ENCODE measurements around the gene CRAMP1. TPM values are rescaled to one million over a fixed set of nuclear protein-coding genes. Genes with fewer than 3 reads are reported as not detected.

The CRAMP1 gene
- total RNA-seq, 2 donors from 2014 or later = 12.0 to 20.6 TPM

DNA sequence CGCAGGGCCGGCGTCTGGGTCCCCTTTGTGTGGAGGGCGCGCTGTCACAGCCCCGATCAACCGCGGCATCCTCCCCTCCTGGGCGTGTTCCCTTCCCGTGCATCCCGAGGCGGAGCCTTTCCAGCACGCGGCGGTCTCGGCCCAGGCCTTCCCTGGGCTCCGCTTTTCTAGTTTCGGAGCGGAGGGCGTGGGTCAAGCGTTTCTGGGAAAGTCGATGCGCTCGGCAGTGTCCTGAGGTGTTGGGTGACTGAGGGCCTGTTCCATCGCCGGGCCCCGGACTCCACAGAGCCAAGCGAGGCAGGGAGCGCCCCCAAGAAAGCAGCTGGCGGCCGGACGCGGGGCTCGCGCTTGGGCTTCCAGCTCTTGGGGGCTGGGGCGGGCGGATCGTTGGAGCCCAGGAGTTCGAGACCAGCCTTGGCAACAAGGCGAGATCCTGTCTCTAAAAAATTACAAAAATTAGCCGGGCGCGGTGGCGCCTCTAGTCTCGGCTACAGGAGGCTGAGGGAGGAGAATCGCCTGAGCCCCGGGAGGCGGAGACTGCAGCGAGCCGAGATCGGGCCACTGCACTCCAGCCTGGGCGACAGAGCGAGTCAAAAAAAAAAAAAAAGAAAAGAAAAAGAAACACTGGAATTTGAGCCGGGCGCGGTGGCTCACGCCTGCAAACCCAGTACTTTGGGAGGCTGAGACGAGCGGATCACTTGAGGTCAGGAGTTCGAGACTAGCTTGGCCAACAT, 1.1 kb upstream of the CRAMP1 start:
- H3K27ac Mint-ChIP-seq = peak overlapping the region; percentile 96
- peaks cover 17% of the 10 kb centered on the region for H3K4me1 Mint-ChIP-seq
- no peaks in the 10 kb centered on the region for H3K9me3 Mint-ChIP-seq
- ATAC-seq (replicated peaks) = no peak
- peaks cover 26% of the 10 kb centered on the region for H3K36me3 Mint-ChIP-seq (ENCODE audit: low read depth)
- no peaks in the 10 kb centered on the region for H3K27me3 Mint-ChIP-seq
- H3K4me3 Mint-ChIP-seq = peak overlapping the region; percentile 92

DNA sequence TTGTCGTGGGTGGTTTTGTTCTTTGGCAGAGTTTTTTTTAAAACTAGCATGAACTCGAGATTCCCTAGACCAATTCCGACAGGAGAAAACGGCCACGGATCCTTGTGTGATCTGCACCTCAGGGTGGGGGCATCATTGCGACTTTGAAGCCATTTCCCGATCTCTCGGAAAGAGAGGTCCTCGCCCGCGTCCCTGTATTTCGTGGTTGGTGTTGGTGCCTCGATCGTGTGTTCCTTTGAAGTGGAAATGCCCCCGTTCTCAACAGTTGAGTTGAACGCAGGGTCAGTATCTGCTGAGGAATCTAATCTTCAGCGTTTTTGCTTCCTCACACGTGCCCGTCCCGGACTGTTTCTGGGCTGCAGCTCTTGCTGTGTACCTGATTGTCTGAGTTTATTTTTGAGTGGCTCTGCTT, 1.1 kb downstream of the CRAMP1 start:
- H3K27ac Mint-ChIP-seq = peak overlapping the region; percentile 84
- no peaks in the 10 kb centered on the region for H3K9me3 Mint-ChIP-seq
- ATAC-seq (replicated peaks) = no peak
- no peaks in the 10 kb centered on the region for H3K27me3 Mint-ChIP-seq
- H3K4me1 Mint-ChIP-seq = peaks cover 17% of the 10 kb centered on the region
- peak overlapping the region; percentile 88 for H3K4me3 Mint-ChIP-seq
- H3K36me3 Mint-ChIP-seq (ENCODE audit: low read depth) = peaks cover 37% of the 10 kb centered on the region

DNA sequence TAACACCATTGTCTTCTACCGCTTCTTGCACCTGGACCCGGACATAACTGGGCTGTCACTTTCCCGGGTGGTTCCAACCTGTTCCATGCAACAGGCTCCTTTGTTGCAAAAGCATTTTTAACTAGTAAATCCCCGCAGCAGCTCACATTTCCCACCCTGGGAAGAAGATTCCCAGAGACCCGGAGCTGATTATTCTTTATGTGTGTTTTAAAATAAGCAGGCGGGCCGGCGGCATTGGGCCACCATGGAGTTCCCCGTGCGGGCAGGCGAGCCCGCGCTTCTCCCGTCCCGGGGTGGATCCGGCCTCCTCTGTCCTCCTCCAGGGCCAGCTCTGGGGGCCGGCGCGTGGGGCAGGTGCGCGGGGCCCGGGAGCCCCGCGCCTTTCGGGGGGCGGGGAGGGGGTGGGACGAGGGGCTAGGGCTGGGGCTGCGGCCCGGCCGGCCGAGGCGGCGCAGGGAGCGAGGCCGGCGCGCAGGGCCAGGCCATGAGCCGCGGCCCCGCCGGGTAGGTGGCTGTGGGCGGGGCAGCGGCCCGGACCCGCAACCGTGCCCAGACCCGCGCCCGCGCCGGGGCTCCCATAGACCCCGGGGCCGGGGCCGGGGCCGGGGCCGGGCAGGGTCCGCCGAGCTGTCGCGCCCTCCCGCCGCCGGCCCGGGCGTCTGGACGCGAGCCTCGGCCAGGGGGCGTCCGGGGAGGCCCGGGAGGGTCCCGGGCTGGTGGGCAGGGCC, 1.7 kb downstream of the CRAMP1 start:
- Mint-ChIP-seq H3K36me3 (ENCODE audit: low read depth) (peaks cover 44% of the 10 kb centered on the region), H3K4me3 (peak overlapping the region; percentile 88), H3K9me3 (no peaks in the 10 kb centered on the region), H3K27ac (peak overlapping the region; percentile 84), H3K4me1 (peaks cover 19% of the 10 kb centered on the region), H3K27me3 (no peaks in the 10 kb centered on the region)
- no peak for ATAC-seq (replicated peaks)

DNA sequence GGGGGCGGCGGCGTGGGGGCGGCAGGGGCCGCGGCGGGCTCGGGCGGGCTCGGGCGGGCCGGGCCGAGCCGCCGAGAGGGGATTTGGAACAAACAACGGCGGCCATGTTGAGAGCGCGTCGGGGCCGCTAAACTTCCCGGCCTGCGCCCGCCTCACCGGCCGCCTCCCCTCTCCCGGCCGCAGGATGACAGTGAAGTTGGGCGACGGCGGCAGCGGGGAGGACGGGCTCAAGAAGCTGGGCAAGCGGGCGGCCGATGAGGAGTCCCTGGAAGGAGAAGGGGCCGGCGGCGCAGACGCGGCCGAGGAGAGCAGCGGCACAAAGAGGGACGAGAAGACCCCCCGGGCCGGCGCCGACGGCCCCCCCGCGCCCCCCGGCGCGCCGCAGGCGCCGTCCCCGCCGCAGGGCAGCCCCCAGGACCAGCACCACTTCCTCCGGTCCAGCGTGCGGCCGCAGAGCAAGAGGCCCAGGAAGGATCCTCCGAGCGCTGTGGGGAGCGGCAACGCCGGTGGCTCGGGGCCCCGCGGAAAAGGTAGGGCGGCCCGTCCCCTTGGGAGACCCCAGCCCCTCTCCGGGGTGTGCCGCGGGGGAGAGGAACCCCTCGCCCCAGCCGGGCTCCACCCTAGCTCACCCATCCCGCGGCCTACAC, 2.4 kb downstream of the CRAMP1 start:
- Mint-ChIP-seq H3K36me3 (ENCODE audit: low read depth) (peaks cover 51% of the 10 kb centered on the region), H3K4me3 (peak overlapping the region; percentile 68), H3K9me3 (no peaks in the 10 kb centered on the region), H3K27me3 (no peaks in the 10 kb centered on the region), H3K27ac (no peak overlapping the region), H3K4me1 (peaks cover 21% of the 10 kb centered on the region)
- no peak for ATAC-seq (replicated peaks)

DNA sequence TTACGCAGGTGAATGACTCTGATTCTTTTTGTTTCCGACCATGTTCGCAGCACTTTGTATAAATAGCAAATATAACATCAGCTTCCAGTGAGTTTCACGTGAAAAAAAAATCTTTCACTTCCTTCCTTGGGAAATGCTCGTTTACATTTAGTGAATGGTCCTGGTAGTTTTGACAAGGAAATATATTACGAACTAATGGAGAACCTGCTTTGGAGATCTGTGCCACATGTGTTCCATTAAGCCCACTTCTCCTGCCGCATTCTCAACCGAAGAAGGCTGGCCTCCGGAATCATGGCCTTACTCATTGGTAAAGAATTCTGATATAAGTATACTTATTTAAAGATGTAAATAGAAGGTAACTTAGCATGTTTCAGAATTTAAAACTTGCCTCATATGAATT, 3.6 kb downstream of the CRAMP1 start:
- no peak overlapping the region for H3K27ac Mint-ChIP-seq
- H3K36me3 Mint-ChIP-seq (ENCODE audit: low read depth) = peaks cover 63% of the 10 kb centered on the region
- H3K4me1 Mint-ChIP-seq = peaks cover 31% of the 10 kb centered on the region

DNA sequence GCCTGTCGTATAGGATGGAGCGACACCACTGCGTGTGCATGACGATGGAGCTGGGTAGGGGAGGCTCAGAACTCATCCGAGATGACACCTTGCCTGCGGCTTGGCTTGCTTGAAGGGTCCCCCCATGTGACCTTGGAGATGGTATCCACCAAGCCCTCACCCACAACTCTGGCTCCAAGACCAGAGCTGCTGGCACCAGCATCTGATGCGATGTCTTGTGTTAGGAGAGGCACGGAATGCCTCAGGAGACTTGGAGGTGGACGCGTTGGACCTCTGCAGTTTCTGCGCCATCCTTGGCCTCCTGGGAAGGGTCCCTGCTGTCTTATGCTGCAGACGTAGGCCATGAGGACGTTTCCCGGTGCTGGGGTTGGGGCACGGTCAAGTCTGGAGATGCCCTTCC, 7.8 kb downstream of the CRAMP1 start:
- Mint-ChIP-seq H3K4me3 (peak overlapping the region; percentile 11), H3K36me3 (ENCODE audit: low read depth) (peaks cover 75% of the 10 kb centered on the region), H3K9me3 (no peaks in the 10 kb centered on the region), H3K4me1 (peaks cover 35% of the 10 kb centered on the region), H3K27me3 (no peaks in the 10 kb centered on the region), H3K27ac (peak overlapping the region; percentile 77)
- no peak for ATAC-seq (replicated peaks)

More for the DNA sequence above, 3.6 kb downstream of the CRAMP1 start:
- Mint-ChIP-seq H3K27me3 (no peaks in the 10 kb centered on the region), H3K4me3 (peak overlapping the region; percentile 68), H3K9me3 (no peaks in the 10 kb centered on the region)
- no peak for ATAC-seq (replicated peaks)

DNA sequence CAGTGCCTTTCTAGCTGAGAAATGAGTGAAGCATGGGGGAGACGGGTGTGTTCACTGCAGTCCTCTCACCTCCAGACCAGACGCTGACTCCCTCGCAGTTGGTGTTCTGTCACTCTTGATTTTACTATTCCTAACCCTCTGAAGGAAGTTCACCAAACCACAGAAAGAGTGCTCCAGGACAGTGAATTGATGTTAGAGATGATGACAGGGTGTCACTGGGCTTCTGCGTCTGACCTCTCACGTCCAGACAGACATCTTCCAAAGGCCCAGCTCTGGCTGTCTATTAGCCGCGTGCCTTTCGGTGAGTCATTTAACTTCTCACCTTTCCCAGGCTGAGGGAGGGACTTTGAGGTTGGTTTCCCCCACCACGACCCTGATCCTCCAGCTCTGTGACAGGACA, 8.2 kb downstream of the CRAMP1 start:
- Mint-ChIP-seq H3K27me3 (no peaks in the 10 kb centered on the region), H3K27ac (peak overlapping the region; percentile 77), H3K9me3 (no peaks in the 10 kb centered on the region), H3K36me3 (ENCODE audit: low read depth) (peaks cover 75% of the 10 kb centered on the region), H3K4me1 (peaks cover 33% of the 10 kb centered on the region), H3K4me3 (peak overlapping the region; percentile 11)
- peak; percentile 97 for ATAC-seq (replicated peaks)

DNA sequence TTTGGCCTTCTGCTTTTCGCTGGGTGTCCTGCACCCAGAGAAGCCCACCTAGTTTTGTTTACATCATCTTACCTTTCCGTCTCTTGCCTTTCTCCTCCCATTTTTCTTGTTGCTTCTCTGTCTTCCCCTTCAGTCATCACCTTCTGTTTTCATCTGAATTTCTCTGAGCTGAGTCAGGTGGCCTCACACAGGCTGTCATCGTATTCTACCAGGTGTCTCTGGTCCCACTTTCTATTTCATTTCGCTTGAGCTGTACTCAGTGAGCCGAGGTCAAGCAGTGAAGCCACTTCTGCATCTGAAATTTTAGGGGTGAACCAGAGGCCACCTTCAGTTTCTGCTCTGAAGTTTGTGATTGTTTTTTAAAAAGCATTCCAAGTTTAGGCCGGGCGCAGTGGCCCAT, 9.7 kb downstream of the CRAMP1 start:
- no peak for ATAC-seq (replicated peaks)
- Mint-ChIP-seq H3K27me3 (no peaks in the 10 kb centered on the region), H3K27ac (peak overlapping the region; percentile 34), H3K4me1 (peaks cover 30% of the 10 kb centered on the region), H3K9me3 (no peaks in the 10 kb centered on the region), H3K4me3 (no peak overlapping the region), H3K36me3 (ENCODE audit: low read depth) (peaks cover 78% of the 10 kb centered on the region)

DNA sequence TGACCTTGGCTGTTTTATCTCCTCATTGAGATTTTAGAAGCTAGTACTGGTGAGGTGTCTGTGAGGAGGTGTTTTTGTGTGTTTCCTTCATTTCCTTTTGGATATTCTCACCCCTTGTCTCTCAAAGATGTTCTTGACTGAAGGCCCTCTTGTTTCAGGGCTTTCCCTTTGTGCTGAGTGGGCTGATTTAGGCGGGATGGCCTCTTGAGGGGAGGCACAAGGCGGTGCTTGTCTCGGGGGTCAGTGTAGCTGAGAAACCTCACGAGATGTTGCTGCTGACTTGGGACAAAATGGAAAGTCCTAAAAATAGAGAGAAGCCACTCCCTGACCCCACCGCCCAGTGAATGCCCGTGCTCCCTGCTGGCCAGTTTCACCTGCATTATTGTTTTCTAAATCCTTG, 14.2 kb downstream of the CRAMP1 start:
- Mint-ChIP-seq H3K9me3 (no peaks in the 10 kb centered on the region), H3K27me3 (no peaks in the 10 kb centered on the region), H3K4me3 (no peak overlapping the region), H3K4me1 (peaks cover 18% of the 10 kb centered on the region), H3K27ac (no peak overlapping the region), H3K36me3 (ENCODE audit: low read depth) (peaks cover 72% of the 10 kb centered on the region)
- no peak for ATAC-seq (replicated peaks)

DNA sequence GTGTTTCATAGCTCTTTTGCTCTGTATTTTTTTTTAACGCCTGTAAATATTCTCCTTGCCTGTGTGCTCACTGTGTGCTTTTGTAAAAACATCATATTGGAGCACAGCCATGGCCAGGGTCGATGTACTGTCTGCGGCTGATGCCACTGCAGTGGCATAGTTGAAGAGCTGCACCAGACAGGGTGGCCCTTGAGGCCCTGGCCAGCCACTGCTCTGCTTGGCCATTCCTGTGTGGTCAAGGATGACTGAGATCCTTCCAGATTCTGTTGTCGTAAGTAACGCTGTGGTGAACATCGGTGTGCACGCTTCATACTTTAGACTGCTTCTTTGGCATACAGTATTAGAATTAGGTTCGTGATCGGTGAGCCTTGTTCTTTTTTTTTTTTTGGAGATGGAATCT, 14.6 kb downstream of the CRAMP1 start:
- Mint-ChIP-seq H3K36me3 (ENCODE audit: low read depth) (peaks cover 71% of the 10 kb centered on the region), H3K4me1 (peaks cover 15% of the 10 kb centered on the region), H3K4me3 (no peak overlapping the region), H3K27me3 (no peaks in the 10 kb centered on the region), H3K27ac (no peak overlapping the region), H3K9me3 (no peaks in the 10 kb centered on the region)
- no peak for ATAC-seq (replicated peaks)

DNA sequence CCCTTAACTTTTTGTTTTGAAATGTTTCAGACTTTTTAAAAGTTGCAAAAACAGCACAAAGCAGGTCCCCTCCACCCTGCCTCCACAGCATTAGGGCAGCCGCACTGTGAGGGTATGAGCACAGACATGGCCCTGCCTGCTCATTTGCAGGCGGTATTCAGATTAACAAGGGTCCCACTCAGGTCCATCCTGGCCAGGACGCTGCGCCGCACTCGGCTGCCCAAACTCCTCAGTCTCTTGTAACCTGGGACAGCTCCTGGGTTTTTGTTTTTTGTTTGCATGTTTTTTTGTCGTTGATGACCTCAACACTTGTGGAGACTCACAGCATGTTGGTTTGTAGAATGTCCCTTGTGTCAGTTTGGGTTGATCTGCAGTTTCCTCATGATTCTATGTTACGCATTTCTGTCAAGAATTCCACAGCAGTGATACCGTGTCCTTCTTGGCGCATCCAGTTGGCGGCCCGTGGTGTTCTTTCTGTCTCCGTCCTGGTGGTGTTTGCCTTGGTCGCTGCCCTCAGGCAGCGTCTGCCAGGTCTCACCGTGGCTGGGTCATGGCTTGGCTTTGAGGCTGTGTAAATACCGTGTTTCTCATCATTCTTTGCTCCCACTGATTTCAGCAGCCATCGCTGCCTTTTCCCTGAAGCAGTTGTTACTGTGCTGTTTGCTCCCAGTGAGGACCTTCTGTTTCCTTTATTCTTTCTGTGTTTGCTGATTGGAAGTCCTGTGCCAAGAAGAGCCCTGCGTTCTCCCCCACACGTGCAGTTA, 18.5 kb downstream of the CRAMP1 start:
- Mint-ChIP-seq H3K27ac (peak overlapping the region; percentile 38), H3K9me3 (no peaks in the 10 kb centered on the region), H3K4me3 (no peak overlapping the region), H3K36me3 (ENCODE audit: low read depth) (peaks cover 76% of the 10 kb centered on the region), H3K27me3 (no peaks in the 10 kb centered on the region), H3K4me1 (peaks cover 13% of the 10 kb centered on the region)
- no peak for ATAC-seq (replicated peaks)

DNA sequence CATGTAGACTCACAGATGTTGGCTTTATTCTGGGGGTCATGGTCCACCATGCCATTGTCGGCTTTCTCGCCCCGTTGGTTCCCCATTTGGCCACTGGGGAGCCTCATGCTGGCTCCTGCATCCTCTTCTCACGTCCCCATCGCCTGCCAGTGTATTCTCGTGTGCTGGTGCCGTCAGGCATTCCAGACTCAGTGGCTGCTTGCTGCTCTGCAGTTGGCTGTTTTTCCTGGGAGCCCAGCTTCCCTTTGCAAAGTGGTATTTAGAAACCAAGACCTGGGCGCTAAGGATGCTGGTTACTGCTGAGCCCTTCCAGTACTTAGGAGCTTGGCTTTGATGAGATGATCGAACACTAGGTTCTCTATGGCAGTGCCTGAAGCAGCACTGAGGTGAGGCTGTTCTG, 19.1 kb downstream of the CRAMP1 start:
- no peak for ATAC-seq (replicated peaks)
- H3K27me3 Mint-ChIP-seq = no peaks in the 10 kb centered on the region

DNA sequence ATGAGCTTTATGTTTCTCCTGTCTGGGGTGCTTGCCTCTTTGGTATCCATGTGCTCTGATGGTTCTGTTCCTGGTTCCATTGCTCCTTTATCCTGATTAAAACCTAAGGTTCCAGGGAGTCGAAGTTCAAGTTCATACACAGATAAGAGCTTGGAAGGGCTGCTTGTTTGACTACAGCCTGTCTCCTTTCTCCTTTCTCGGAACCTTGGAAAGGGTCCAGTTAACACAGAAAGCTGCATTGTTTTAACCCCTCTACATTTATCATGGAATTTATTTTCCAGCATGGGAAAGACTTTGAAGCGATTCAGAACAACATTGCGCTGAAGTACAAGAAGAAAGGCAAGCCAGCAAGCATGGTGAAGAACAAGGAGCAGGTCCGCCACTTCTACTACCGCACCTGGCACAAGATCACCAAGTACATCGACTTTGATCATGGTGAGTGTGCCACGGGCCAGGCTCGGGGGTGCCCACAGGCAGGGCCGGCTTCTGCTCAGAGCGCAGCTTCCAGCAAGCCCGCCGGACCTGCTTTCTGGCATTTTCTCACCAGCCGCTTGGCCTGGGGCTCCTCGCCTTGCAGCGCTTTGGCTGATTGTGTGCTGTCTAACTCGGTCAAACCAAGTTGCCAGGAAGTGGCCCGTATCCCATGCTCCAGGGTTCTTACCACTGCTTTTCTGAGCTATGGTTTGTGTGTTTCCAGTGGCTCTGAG, 19.9 kb downstream of the CRAMP1 start:
- Mint-ChIP-seq H3K27me3 (no peaks in the 10 kb centered on the region), H3K9me3 (no peaks in the 10 kb centered on the region), H3K36me3 (ENCODE audit: low read depth) (peaks cover 67% of the 10 kb centered on the region), H3K4me3 (no peak overlapping the region), H3K4me1 (peaks cover 13% of the 10 kb centered on the region), H3K27ac (no peak overlapping the region)
- no peak for ATAC-seq (replicated peaks)

More for the DNA sequence above, 19.1 kb downstream of the CRAMP1 start:
- peaks cover 13% of the 10 kb centered on the region for H3K4me1 Mint-ChIP-seq
- H3K4me3 Mint-ChIP-seq = no peak overlapping the region
- no peaks in the 10 kb centered on the region for H3K9me3 Mint-ChIP-seq
- peaks cover 76% of the 10 kb centered on the region for H3K36me3 Mint-ChIP-seq (ENCODE audit: low read depth)
- peak overlapping the region; percentile 38 for H3K27ac Mint-ChIP-seq

DNA sequence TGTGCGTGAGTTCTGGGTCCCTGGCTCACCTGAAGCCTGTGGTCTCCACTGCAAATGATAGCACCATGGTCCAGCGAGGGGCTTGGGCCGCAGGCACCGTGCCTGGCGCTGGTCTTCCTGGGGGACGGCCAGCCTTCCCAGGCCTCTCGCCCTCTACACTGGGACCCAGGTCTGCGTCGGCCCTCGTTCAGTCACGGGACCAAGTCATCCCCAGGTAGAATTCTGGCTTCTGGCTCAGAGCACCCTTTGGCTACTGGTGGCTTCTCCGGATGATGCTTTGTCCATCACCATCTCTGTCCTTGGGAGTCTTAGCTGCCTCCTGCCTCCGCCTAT, 20.4 kb downstream of the CRAMP1 start:
- Mint-ChIP-seq H3K27ac (no peak overlapping the region), H3K4me3 (no peak overlapping the region), H3K36me3 (ENCODE audit: low read depth) (peaks cover 62% of the 10 kb centered on the region), H3K9me3 (no peaks in the 10 kb centered on the region), H3K27me3 (no peaks in the 10 kb centered on the region), H3K4me1 (peaks cover 13% of the 10 kb centered on the region)
- no peak for ATAC-seq (replicated peaks)
